Measurements from ENCODE around the gene EML3. TPM values are rescaled to one million over a fixed set of nuclear protein-coding genes. Genes with fewer than 3 reads are reported as not detected.
A peak's percentile ranks its signal among the peaks of the same experiment; 100 is the strongest.
"Not testable (repeated sequence)": the region's sequence is repeated elsewhere in the genome, so short reads cannot be mapped to it uniquely, and the experiment has no call there.

EML3 gene
- total RNA-seq, 2 donors from 2014 or later: 132 to 148 TPM

DNA sequence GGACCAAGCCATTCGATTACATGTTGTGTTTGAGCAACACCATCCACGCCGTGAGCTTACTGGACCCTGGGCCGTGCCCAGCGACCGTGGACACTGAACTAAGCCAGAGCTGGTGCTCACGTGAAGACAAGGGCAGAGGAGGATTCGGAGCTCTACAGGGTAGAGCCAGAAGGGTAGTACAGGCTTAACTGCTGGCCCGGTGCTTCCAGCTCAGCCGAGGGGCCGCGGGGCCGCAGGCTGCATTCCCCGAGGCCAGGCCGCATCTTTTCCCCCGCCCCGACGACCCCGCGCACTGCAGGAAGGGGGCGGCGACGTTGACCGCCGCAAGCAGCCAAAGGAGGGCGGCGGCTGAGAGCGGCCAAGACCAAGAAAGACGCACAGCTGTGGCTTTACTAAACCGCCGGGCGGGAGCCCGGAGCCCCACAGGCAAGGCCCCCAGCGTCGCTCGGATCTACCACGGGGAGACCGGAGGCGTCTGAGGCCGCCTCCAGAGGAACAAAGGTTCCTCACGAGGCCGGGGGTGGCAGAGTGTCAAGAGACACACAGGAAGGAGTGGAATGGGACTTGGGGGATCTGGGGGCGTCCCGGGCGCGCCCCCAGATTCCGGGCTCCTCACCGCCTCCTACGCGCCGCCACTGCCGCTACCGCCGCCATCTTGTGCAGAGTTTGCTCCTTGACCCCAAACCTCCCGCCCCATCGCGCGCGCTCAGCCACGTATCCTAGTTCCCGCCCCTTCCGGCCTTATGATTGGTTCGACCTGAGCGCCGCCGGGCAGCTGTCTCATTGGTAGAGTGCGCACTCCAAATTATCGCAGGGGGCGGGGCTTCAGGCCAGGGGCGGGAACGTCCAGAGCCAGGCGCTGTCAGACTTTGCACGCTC, 33.6 kb upstream of the EML3 start, which contains the start of gene GANAB:
Gene GANAB (minus strand): TSS at position 668 of the 879 bp plus-strand sequence. CDS start 14 bp downstream, at position 654.
- Mint-ChIP-seq H3K4me1 (ENCODE audit: low read depth) (peaks cover 42% of the 10 kb centered on the region), H3K9me3 (no peaks in the 10 kb centered on the region), H3K36me3 (ENCODE audit: insufficient read depth in 2 of 2) (peaks cover 5 to 7% of the 10 kb centered on the region in 2 donors), H3K27me3 (ENCODE audit: low read depth) (no peaks in the 10 kb centered on the region), H3K4me3 (peak within 1 kb of the TSS; percentile 97 to 99), H3K27ac (peak within 1 kb of the TSS; percentile 90)
- DNase-seq (peak; percentile 99 to 100), ATAC-seq (replicated peaks in 1 of 2) (peak; percentile 98 to 99)

DNA sequence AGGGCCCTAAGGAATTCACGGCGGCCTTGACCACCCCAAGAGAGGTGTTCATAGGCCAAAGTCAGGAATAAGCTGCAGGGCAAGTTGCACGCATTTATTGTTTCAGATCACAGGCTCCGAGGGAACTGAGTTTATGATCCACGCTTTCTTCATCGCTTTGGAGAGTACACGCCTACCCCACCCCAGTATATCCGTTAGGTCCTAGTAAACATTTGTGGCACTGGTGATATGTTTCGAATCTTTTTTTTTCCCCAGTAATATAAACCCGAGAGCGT, 33.0 kb upstream of the EML3 start:
- peaks cover 43% of the 10 kb centered on the region for H3K4me1 Mint-ChIP-seq (ENCODE audit: low read depth)
- peaks cover 7 to 9% of the 10 kb centered on the region in 2 donors for H3K36me3 Mint-ChIP-seq (ENCODE audit: insufficient read depth in 2 of 2)
- ATAC-seq (replicated peaks in 1 of 2) (no peak), DNase-seq (peak in 1 of 2 donors; percentile 20)
- H3K27ac Mint-ChIP-seq: peak overlapping the region; percentile 90
- peak overlapping the region; percentile 97 to 99 for H3K4me3 Mint-ChIP-seq
- H3K27me3 Mint-ChIP-seq (ENCODE audit: low read depth): no peaks in the 10 kb centered on the region
- H3K9me3 Mint-ChIP-seq: no peaks in the 10 kb centered on the region

DNA sequence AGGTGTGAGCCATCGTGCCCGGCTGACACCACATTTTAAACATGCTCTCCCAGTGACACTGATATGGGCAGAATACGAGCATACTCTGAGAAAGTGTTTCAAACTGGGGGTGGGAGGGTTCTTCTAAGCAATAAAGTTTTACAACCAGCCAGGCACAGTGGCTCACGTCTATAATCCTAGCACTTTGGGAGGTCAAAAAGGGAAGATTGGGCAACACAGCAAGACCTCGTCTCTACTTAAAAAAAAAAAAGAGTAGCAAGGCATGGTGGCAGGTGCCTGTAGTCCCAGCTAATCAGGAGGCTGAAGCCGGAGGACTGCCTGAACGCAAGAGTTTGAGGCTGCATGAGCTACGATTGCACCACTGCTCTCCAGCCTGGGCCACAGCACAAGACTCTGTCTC, 31.6 kb upstream of the EML3 start:
- Mint-ChIP-seq H3K27ac (no peak overlapping the region), H3K27me3 (ENCODE audit: low read depth) (no peaks in the 10 kb centered on the region), H3K9me3 (no peaks in the 10 kb centered on the region), H3K36me3 (ENCODE audit: insufficient read depth in 2 of 2) (peaks cover 12 to 17% of the 10 kb centered on the region in 2 donors), H3K4me3 (peak overlapping the region; percentile 45 to 99), H3K4me1 (ENCODE audit: low read depth) (peaks cover 54% of the 10 kb centered on the region)
- DNase-seq (no peak), ATAC-seq (replicated peaks in 1 of 2) (no peak)

DNA sequence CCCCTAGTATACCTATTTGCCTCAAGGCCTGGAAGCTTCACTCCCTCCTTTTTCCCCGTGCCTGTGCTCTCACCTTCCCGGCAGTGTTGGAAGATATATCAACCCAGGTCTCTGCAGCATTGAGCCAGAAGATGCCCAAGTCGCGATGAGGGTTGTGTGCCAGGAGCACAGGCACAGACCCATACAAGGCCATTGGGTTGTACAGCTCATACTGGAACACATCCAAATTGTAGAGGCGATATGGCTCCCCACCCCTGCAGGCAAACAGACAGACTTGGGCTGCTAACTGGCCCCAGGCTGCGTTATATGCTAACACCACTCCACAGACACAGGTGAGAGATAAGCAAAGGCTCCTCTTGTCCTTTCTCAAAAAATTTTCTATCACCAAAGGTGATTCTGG, 19.9 kb upstream of the EML3 start:
- H3K36me3 Mint-ChIP-seq (ENCODE audit: insufficient read depth in 2 of 2): peaks cover 16 to 43% of the 10 kb centered on the region in 2 donors
- H3K4me3 Mint-ChIP-seq: no peak overlapping the region
- H3K4me1 Mint-ChIP-seq (ENCODE audit: low read depth): peaks cover 18% of the 10 kb centered on the region
- H3K27me3 Mint-ChIP-seq (ENCODE audit: low read depth): no peaks in the 10 kb centered on the region
- DNase-seq: no peak
- H3K9me3 Mint-ChIP-seq: no peaks in the 10 kb centered on the region
- no peak for ATAC-seq (replicated peaks in 1 of 2)
- peak overlapping the region; percentile 14 for H3K27ac Mint-ChIP-seq

DNA sequence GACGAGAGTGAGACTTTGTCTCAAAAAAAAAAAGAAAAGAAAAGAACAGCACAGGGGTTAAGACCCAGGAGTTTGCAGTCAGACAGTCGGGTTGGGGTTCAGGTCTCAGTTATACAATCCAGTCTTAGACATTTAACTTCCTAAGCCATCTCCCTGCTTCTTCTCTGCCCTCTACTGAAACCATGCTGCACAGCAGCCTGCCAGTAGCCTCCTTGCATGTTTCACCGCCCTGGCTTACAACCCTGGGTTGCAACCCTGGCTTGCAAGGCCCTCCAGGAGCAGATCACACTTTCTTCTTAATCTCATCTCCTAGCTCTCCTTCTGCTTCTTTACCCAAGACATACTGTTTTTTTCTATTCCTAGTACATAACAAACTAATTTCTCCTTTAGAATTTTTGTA, 15.1 kb upstream of the EML3 start:
- Mint-ChIP-seq H3K27me3 (ENCODE audit: low read depth) (no peaks in the 10 kb centered on the region), H3K27ac (peak overlapping the region; percentile 17), H3K36me3 (ENCODE audit: insufficient read depth in 2 of 2) (peaks cover 18 to 31% of the 10 kb centered on the region in 2 donors), H3K9me3 (no peaks in the 10 kb centered on the region), H3K4me1 (ENCODE audit: low read depth) (peaks cover 16% of the 10 kb centered on the region), H3K4me3 (no peak overlapping the region)
- DNase-seq (no peak), ATAC-seq (replicated peaks in 1 of 2) (peak; percentile 46 to 49)

DNA sequence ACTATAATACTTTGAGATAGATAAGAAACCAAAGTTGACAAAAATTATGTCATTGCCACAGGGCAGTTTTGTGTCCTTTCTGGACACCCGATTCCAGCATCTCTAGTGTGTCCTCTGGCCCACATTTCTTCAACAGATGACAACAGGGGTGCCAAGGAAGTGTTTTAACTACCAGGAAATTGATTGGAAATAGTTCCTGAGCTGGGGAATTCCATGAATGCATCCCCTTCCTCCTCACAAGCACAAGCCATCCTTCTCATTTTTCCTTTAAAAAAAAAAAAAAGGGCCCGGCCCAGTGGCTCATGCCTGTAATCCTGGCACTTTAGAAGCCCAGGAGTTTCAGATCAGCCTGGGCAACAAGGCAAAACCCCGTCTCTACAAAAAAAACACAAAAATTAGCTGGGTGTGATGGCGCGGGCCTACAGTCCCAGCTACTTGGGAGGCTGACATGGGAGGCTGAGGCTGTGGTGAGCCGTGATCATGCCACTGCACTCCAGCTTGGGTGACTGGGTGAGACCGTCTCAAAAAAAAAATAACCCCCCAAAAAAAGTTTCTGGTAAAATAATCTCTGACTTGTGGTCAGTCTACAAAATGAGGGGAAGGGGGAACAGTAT, 10.0 kb upstream of the EML3 start:
- Mint-ChIP-seq H3K27me3 (ENCODE audit: low read depth) (no peaks in the 10 kb centered on the region), H3K27ac (peak overlapping the region; percentile 90), H3K4me1 (ENCODE audit: low read depth) (peaks cover 44% of the 10 kb centered on the region), H3K4me3 (peak overlapping the region; percentile 78 to 95), H3K9me3 (no peaks in the 10 kb centered on the region), H3K36me3 (ENCODE audit: insufficient read depth in 2 of 2) (peaks cover 11 to 21% of the 10 kb centered on the region in 2 donors)
- no peak for DNase-seq
- no peak for ATAC-seq (replicated peaks in 1 of 2)

DNA sequence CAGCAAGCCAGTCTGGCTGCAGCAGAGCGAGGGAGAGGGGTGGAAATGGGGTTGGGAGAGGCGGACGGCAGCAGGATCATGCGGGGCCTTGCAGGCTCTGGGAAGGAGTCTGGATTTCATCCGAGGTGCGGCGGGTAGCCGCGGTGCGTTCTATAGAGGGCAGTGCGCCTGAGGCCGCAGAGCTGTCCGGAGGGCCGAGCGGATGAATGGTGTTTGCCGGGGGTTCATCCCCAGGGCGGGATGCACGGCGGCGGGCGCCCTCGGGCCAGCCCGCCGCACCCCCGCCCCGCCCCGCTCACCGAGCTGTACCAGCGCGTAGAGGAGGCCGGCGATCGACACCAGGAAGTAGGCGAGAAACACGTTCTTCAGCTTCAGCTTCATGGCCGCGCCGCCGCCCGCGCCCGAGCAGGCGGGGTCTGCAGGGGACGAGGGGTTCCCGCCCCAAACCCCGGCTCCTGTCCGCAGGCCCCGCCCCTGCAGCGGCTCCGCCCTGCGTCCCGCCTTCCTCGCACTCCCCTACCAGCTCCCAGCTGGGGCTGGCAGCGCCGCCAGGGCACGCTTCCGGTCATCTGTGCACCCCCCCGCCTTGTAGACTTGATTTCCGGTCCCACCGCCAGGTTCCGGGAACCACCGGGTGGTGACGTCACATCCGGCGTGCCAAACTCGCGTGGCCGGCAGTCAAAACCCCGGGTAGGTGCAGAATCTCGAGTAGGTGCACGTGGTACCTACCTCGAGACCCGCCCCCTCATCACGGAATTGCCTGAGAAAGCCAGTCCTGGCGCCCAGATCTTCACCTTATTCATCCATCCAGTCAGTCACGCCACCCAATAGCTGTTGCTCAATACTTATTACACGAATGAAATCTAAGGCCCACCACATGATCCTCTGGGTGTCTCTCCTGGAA, 9.2 kb upstream of the EML3 start, which contains the start of gene B3GAT3:
Gene B3GAT3 (minus strand): TSS at position 420 of the 904 bp plus-strand sequence. CDS start 39 bp downstream, at position 381.
- DNase-seq: peak; percentile 97
- H3K9me3 Mint-ChIP-seq: no peaks in the 10 kb centered on the region
- peak within 1 kb of the TSS; percentile 100 for H3K27ac Mint-ChIP-seq
- peaks cover 44% of the 10 kb centered on the region for H3K4me1 Mint-ChIP-seq (ENCODE audit: low read depth)
- H3K4me3 Mint-ChIP-seq: peak within 1 kb of the TSS; percentile 95 to 100
- no peaks in the 10 kb centered on the region for H3K27me3 Mint-ChIP-seq (ENCODE audit: low read depth)
- ATAC-seq (replicated peaks in 1 of 2): peak; percentile 96
- peaks cover 9 to 14% of the 10 kb centered on the region in 2 donors for H3K36me3 Mint-ChIP-seq (ENCODE audit: insufficient read depth in 2 of 2)

DNA sequence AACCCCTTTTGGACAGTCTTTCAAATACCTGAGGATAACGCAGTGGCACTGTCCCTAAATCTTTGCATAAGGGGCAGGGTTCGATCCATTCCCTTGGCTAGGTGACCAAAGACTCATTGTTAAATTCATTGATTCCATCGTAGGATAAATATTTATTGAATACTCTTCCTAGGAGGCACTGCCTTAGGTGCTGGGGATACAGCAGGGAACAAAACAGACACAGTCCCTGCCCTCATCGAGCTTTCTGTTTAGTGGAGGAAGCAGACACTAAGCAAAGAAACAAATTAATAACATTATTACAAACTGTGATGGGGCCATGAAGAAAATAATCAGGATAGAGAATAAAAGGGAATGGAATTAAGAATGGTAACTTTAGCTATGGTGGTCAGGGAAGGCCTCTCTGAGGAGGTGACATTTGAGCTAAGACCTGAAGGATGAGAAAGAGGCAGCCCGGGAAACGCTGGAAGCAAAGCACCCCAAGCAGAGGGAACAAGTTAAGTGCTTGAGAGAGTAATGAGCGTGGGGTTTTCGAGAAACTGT, 8.5 kb upstream of the EML3 start:
- Mint-ChIP-seq H3K36me3 (ENCODE audit: insufficient read depth in 2 of 2) (peaks cover 7 to 14% of the 10 kb centered on the region in 2 donors), H3K27ac (peak overlapping the region; percentile 100), H3K9me3 (no peaks in the 10 kb centered on the region), H3K4me1 (ENCODE audit: low read depth) (peaks cover 48% of the 10 kb centered on the region), H3K4me3 (peak overlapping the region; percentile 95 to 100), H3K27me3 (ENCODE audit: low read depth) (no peaks in the 10 kb centered on the region)
- no peak for DNase-seq
- ATAC-seq (replicated peaks in 1 of 2): no peak

DNA sequence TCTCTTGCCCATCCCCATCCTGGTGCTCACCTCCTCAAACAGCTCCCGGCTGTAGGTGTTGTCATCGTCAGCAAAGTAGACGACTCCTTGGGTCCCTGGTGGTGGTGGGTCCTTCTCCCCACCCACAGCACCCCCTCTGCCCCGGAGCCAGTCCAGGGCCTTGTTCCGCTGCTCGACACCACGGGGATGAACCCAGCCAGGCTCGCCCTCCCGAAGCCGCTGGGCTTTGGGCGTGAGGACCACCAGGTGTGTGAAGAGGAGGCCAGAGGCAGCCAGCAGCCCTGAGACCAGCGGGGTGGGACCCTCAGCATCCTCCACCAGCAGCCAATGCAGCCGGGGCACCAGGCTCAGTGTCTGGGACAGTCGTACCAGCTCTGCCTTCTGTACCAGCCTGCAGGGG, 4.4 kb upstream of the EML3 start:
- Mint-ChIP-seq H3K36me3 (ENCODE audit: insufficient read depth in 2 of 2) (peaks cover 4 to 15% of the 10 kb centered on the region in 2 donors), H3K4me1 (ENCODE audit: low read depth) (peaks cover 61% of the 10 kb centered on the region)
- DNase-seq; H3K27ac Mint-ChIP-seq; ATAC-seq (replicated peaks in 1 of 2); H3K9me3 Mint-ChIP-seq; H3K4me3 Mint-ChIP-seq; H3K27me3 Mint-ChIP-seq (ENCODE audit: low read depth): not testable (repeated sequence)

DNA sequence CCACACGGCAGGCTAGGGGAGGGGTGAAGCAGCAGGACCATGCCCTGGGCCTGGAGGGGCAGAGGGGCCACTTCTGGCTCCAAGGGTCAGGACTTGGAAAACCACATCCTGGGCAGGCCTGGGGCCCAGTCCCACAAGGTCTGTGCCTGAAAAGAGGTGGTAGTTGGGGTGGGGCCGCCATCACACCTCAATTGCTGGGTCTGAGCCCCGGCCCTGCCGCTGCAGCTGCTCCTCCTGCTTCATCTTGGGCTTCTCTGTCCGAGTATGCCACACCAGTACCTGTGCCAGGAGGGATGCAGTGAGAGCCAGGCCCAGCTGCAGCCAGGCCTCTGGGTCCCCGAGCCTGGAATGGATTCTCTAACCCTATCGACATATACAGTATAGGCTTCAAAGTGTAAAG, 2.9 kb upstream of the EML3 start:
- Mint-ChIP-seq H3K4me3 (no peak overlapping the region), H3K4me1 (ENCODE audit: low read depth) (peaks cover 60% of the 10 kb centered on the region), H3K27ac (no peak overlapping the region), H3K36me3 (ENCODE audit: insufficient read depth in 2 of 2) (peaks cover 4 to 10% of the 10 kb centered on the region in 2 donors), H3K27me3 (ENCODE audit: low read depth) (no peaks in the 10 kb centered on the region), H3K9me3 (no peaks in the 10 kb centered on the region)
- no peak for DNase-seq
- no peak for ATAC-seq (replicated peaks in 1 of 2)

DNA sequence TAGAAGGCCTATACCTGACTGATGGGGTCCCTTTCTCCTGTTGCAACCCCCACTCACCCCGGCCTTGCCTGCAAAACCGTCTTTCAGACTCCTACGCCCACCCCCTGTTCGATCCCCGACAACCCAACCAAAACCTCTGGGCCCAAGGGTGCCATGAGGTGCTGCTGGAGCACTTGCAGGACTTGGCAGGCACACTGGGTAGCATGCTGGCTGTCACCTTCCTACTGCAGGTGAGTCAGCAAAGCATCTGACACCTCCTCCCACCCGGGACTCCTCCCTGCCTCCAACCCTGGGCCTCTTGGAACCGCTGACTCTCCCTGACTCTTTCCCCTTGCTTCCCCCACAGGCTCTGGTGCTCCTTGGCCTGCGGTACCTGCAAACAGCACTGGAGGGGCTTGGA, 1.7 kb upstream of the EML3 start:
- H3K9me3 Mint-ChIP-seq: no peaks in the 10 kb centered on the region
- DNase-seq: peak; percentile 45 to 49
- peak overlapping the region; percentile 89 for H3K27ac Mint-ChIP-seq
- H3K36me3 Mint-ChIP-seq (ENCODE audit: insufficient read depth in 2 of 2): peaks cover 6 to 14% of the 10 kb centered on the region in 2 donors
- peak in 1 of 2 donors; percentile 10 for ATAC-seq (replicated peaks in 1 of 2)
- peak overlapping the region; percentile 27 to 50 for H3K4me3 Mint-ChIP-seq
- H3K27me3 Mint-ChIP-seq (ENCODE audit: low read depth): no peaks in the 10 kb centered on the region
- H3K4me1 Mint-ChIP-seq (ENCODE audit: low read depth): peaks cover 54% of the 10 kb centered on the region

DNA sequence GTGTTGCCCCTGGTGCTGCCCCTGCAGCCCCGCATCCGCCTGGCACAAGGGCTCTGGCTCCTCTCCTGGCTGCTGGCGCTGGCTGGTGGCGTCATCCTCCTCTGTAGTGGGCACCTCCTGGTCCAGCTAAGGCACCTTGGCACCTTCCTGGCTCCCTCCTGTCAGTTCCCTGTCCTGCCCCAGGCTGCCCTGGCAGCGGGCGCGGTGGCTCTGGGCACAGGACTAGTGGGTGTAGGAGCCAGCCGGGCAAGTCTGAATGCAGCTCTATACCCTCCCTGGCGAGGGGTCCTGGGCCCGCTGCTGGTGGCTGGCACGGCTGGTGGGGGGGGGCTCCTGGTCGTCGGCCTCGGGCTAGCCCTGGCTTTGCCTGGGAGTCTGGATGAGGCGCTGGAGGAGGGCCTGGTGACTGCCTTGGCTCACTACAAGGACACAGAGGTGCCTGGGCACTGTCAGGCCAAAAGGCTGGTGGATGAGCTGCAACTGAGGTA, 760 bp upstream of the EML3 start:
- Mint-ChIP-seq H3K27me3 (ENCODE audit: low read depth) (no peaks in the 10 kb centered on the region), H3K27ac (peak overlapping the region; percentile 91), H3K36me3 (ENCODE audit: insufficient read depth in 2 of 2) (peaks cover 6 to 11% of the 10 kb centered on the region in 2 donors), H3K9me3 (no peaks in the 10 kb centered on the region), H3K4me1 (ENCODE audit: low read depth) (peaks cover 55% of the 10 kb centered on the region), H3K4me3 (peak overlapping the region; percentile 46 to 61)
- ATAC-seq (replicated peaks in 1 of 2) (no peak), DNase-seq (no peak)
